Fibroblast of pulmonary artery (primary cell): ENCODE data around the gene NSDHL.
A peak's percentile ranks its signal among the peaks of the same experiment; 100 is the strongest.
"Not testable (repeated sequence)": the region's sequence is repeated elsewhere in the genome, so short reads cannot be mapped to it uniquely, and the experiment has no call there.

Experiments
- DNase-seq: peaks from one replicate; pipeline ENCODE4 v3.0.0-alpha.2; 2010; ENCODE audit warnings: low read depth
- H3K4me3 ChIP-seq: replicated peaks from 2 replicates; pipeline ENCODE4 v1.5.1; 2011; ENCODE audit warnings: low read depth, mild to moderate bottlenecking, control low read depth, low read length, moderate library complexity
- CTCF ChIP-seq: IDR thresholded peaks from 2 replicates; pipeline ENCODE4 v1.5.1; 2011; ENCODE audit warnings: mild to moderate bottlenecking, control low read depth, low read length, inconsistent platforms; ENCODE audit errors: missing control alignments

The NSDHL gene

GRCh38 chrX:152830312-152831305 lies at the start of gene NSDHL, which contains the start of gene CETN2:
NSDHL (plus strand) TSS chrX:152831063; CDS start chrX:152846325, 15,262 bp downstream.
CETN2 (minus strand) TSS chrX:152830757; CDS start chrX:152830710, 47 bp downstream.
- TF ChIP-seq CTCF = no peak
- DNase-seq = peak; percentile 96
- H3K4me3 ChIP-seq = peak within 1 kb of the TSS; percentile 74

- not testable (repeated sequence) for DNase-seq, H3K4me3 ChIP-seq
These were observed 43.8 kb upstream of the NSDHL start for GRCh38 chrX:152787062-152787461.

- TF ChIP-seq CTCF = no peak
- DNase-seq = no peak
These were observed 31.9 kb upstream of the NSDHL start for GRCh38 chrX:152798945-152799344.

GRCh38 chrX:152806035-152806434 lies 24.8 kb upstream of the NSDHL start:
- no peak for DNase-seq
- H3K4me3 ChIP-seq = no peak overlapping the region
- no peak for TF ChIP-seq CTCF

More at GRCh38 chrX:152798945-152799344, 31.9 kb upstream of the NSDHL start:
- H3K4me3 ChIP-seq = no peak overlapping the region

- H3K4me3 ChIP-seq = no peak overlapping the region
- DNase-seq = no peak
These were observed 20.5 kb upstream of the NSDHL start for GRCh38 chrX:152810403-152810802.

GRCh38 chrX:152813206-152813605 lies 17.7 kb upstream of the NSDHL start:
- DNase-seq = no peak
- H3K4me3 ChIP-seq = no peak overlapping the region
- TF ChIP-seq CTCF = no peak

More at GRCh38 chrX:152810403-152810802, 20.5 kb upstream of the NSDHL start:
- no peak for TF ChIP-seq CTCF

- no peak for DNase-seq
- no peak for TF ChIP-seq CTCF
- no peak overlapping the region for H3K4me3 ChIP-seq
These were observed 16.8 kb upstream of the NSDHL start for GRCh38 chrX:152814048-152814447.
